Omental fat pad (tissue), 4 donors: ENCODE measurements around the gene TRIM44. TPM values are rescaled to one million over a fixed set of nuclear protein-coding genes. Genes with fewer than 3 reads are reported as not detected.
"Not testable (repeated sequence)": the region's sequence is repeated elsewhere in the genome, so short reads cannot be mapped to it uniquely, and the experiment has no call there.

Source experiments
- ATAC-seq: fragments of 150-250 bp; one replicate; pipeline ENCODE4 v1.9.1; 2016; ENCODE audit warnings: mild to moderate bottlenecking, moderate library complexity; ENCODE audit not compliant: low FRiP score
- DNase-seq: peaks from one replicate; pipeline ENCODE4 v3.0.0-alpha.2; 2019; ENCODE audit warnings: low spot score
- total RNA-seq, 4 donors: library from RNA; depleted of rRNA; stranded (reverse); fragments of >200 nt; gene quantifications; one replicate each; pipeline ENCODE4 v1.1.0, GENCODE V29; 2016
- TF ChIP-seq, protein P1 (sequence below), 3 donors: fragments of 450-650 bp; IDR thresholded peaks; one replicate each; pipeline ENCODE4 v1.5.1; 2016 to 2017; ENCODE audit warnings: antibody characterized with exemption in 3 of 3, mild to moderate bottlenecking in 3 of 3, moderate library complexity in 2 of 3

TRIM44 gene
- total RNA-seq, 4 donors from 2014 or later: 47.3 to 64.0 (median 52.1) TPM

DNA sequence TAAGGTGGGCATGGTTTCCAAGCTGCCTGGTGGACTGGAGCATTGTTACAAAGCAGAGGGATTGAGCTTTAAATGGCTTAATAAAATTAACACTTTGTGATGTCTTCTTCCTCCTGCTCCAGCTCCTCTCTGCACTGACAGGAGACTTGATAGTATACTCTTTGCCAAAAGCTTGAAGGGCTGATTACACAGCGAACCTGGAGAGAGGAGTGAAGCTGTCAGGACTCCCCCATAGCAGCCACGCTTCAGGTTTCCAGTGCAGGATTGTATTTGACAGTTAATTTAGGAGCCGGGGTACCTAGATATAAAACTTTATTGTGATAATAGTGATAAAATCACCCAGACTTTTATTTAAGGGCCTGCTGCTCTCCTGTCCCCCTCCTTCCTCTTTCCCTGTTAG, 50.0 kb downstream of the TRIM44 start:
- ATAC-seq (no peak), DNase-seq (no peak)
- TF ChIP-seq, protein P1, sequence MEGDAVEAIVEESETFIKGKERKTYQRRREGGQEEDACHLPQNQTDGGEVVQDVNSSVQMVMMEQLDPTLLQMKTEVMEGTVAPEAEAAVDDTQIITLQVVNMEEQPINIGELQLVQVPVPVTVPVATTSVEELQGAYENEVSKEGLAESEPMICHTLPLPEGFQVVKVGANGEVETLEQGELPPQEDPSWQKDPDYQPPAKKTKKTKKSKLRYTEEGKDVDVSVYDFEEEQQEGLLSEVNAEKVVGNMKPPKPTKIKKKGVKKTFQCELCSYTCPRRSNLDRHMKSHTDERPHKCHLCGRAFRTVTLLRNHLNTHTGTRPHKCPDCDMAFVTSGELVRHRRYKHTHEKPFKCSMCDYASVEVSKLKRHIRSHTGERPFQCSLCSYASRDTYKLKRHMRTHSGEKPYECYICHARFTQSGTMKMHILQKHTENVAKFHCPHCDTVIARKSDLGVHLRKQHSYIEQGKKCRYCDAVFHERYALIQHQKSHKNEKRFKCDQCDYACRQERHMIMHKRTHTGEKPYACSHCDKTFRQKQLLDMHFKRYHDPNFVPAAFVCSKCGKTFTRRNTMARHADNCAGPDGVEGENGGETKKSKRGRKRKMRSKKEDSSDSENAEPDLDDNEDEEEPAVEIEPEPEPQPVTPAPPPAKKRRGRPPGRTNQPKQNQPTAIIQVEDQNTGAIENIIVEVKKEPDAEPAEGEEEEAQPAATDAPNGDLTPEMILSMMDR (IDR thresholded peaks at IDR 0.05): no peak

DNA sequence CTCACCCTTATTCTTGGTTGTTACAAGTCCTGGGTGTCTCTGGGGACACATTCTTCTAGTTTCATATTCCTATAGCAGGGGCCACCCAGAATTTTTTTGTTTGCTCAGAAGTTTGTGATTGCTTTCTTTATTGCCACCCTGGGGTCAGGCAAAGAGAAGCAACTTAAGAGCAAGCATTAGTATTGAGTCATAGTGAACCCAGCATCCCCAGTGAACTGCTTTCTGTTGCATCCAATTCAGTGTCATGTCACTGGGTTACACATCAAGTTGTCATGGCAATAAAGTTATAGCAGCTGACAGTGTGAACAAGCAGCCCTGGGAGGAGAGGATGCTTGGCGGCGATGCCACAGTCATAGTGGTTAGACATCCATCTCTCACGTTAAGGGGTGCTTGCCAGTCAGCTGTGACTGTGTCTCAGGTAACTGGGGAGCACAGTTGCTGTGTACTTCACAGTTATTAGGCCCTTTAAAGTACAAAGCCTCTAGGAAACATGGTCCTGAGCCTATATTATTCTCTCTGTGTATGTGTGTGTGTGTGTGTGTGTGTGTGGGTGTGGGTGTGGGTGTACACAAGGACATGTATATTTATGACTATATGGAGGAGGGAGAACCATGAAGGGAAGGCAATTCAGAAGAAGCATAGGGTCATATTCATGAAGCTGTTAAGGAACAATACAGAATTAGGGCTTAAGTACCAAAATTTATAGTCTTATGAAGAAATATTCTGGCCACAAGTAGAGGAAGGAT, 52.5 kb downstream of the TRIM44 start:
- ATAC-seq (no peak), DNase-seq (no peak)
- TF ChIP-seq, protein P1 (IDR thresholded peaks at IDR 0.05): no peak

DNA sequence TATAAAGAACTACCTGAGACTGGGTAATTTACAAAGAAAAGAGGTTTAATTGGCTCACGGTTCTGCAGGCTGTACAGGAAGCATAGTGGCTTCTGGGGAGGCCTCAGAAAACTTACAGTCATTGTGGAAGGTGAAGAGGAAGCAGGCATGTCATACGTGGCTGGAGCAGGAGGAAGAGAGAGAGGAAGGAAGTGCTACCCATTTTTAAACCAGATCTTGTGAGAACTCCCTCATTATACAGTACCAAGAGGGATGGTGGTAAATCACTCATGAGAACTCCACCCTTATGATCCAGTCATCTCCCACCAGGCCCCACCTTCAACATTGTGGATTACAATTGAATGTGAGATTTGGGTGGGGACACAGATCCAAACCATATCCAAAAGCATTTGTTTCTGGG, 53.1 kb downstream of the TRIM44 start:
- ATAC-seq, DNase-seq: not testable (repeated sequence)

DNA sequence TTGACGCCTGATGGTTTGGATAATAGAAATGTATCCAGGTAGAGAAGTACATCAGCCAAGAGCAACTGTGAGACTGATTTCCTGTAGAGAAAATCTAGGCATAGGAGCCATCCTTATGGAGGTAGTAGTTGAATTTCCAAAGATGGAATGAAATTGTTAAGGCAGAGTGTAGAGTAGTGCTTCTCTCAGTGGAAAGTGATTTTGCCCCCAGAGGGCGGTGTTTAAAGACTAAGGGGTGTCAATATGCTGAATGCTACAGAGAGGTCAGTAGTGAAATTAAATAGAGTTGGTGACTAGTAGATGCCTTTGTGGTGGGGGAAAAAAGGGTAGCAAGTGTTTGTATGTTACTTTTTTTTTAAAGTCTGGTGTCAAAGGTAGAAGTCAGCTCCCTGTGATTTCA, 54.5 kb downstream of the TRIM44 start:
- no peak for DNase-seq
- TF ChIP-seq, protein P1 (IDR thresholded peaks at IDR 0.05): no peak
- no peak for ATAC-seq

DNA sequence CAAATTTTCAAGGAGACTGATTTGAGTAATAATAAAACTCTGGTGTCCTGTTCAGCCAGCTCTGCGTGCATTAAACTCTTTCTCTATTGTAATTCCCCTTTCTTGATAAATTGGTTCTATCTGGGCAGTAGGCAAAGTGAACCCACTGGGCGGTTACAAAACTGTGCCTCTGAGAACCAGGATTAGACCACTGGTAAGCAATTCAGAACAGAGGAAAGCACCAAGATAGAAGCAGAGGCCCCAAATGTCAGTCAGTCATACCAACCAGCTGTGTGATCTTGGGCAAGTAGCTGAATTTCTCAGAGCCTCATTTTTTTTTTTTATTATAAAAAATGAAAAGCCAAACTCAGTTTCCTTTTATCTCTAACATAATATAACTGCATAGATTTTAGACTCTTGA, 54.9 kb downstream of the TRIM44 start:
- TF ChIP-seq, protein P1 (IDR thresholded peaks at IDR 0.05): no peak
- ATAC-seq: no peak
- DNase-seq: no peak

DNA sequence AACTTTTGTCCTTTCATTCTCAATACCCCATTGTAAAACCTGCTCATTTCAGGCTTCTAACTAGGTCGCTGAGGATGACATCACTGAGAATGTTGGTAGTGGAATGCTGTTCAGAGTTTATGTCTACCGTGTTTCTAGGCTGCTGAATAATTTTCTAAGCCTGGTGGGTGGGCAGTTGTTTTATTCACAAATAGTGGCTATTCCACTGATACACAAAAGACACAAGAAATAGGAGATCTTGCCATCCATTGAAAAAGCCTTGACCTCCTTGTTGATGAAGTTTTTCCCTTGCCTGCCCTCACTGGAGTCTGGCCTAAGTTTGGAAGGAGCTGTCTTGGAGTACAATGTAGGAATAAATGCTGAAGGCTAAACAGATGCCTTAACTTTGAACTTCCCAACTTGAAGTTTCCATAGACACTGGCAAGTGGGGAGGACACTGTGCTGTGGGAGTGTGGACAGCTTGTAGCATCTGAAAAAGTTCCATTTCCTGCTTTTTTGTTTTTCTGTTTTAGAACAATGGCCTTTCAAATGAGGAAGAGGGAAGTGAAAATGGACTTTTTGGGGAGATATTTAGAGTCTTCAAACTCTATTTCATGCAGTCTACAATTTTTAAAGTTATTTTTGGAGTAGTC, 59.2 kb downstream of the TRIM44 start:
- no peak for ATAC-seq
- DNase-seq: no peak
- TF ChIP-seq, protein P1 (IDR thresholded peaks at IDR 0.05): no peak

DNA sequence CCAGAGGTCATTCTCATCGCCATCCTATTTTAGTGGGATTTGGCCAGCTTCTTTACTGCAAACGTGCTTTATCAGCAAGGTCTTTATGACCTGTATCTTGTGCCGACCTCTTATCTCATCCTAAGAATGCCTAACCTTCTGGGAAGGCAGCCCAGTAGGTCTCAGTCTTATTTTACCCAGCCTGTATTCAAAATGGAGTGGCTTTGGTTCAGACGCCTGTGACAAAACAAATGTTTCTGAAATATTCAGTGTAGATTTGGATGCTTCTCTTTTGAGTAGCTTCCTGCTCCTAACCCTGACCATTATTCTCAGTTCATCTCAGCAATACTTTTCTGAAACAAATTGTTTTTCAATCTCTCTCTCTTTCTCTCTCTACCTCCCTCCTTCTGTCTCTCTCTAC, 60.1 kb downstream of the TRIM44 start:
- TF ChIP-seq, protein P1 (IDR thresholded peaks at IDR 0.05): no peak
- no peak for DNase-seq

More for the DNA sequence above, 60.1 kb downstream of the TRIM44 start:
- no peak for ATAC-seq
